ENCODE data around the gene STX10. TPM values are rescaled to one million over a fixed set of nuclear protein-coding genes. Genes with fewer than 3 reads are reported as not detected.

The STX10 gene
- total and polyA plus RNA-seq, 9 of the 15 experiments (the other 6 are each of a cell fraction or from before 2014, with no cell fraction given): 0.51 to 66.3 (median 31.0) TPM

- peak; percentile 79 for TF ChIP-seq MAX (CRISPR knock-in tag; IDR thresholded peaks at IDR 0.05)
- TF ChIP-seq ZNF253 (CRISPR knock-in tag; conservative IDR thresholded peaks at IDR 0.05): no peak
- no peak for TF ChIP-seq SAFB2 (IDR thresholded peaks at IDR 0.05; ENCODE audit: borderline replicate concordance, low read depth, low read length, severe bottlenecking)
- no peak for TF ChIP-seq PYGO2 (tag; IDR thresholded peaks at IDR 0.05)
- TF ChIP-seq NBN (IDR thresholded peaks at IDR 0.05; ENCODE audit: low read depth): peak; percentile 72
- no peak for TF ChIP-seq HOXB6 (CRISPR knock-in tag; IDR thresholded peaks at IDR 0.05; ENCODE audit: borderline replicate concordance)
- TF ChIP-seq MLX (CRISPR knock-in tag; conservative IDR thresholded peaks at IDR 0.05): 0 out of 4 replicates have a peak, but pooled peaks of 1 of the 2 experiments have one; percentile 29
- peak; percentile 48; the same call in 1 of the 2 replicates for TF ChIP-seq RAD51 (IDR thresholded peaks at IDR 0.05; ENCODE audit: borderline replicate concordance, low read depth)
- TF ChIP-seq SIX5 (IDR thresholded peaks at IDR 0.05; ENCODE audit: borderline replicate concordance in 1 of 2, insufficient read depth in 1 of 2, low read depth in 1 of 2, low read length in 2 of 2): peak; percentile 61 to 76
- TF ChIP-seq ZNF408 (CRISPR knock-in tag; IDR thresholded peaks at IDR 0.05; ENCODE audit: low read depth): no peak
- peak; percentile 94 for TF ChIP-seq HCFC1 (IDR thresholded peaks at IDR 0.05; ENCODE audit: low read depth, low read length)
- peak; percentile 74 for TF ChIP-seq ESRRA (IDR thresholded peaks at IDR 0.05; ENCODE audit: borderline replicate concordance, low read depth)
- no peak for TF ChIP-seq NFYB (IDR thresholded peaks at IDR 0.05; ENCODE audit: extremely low read depth, insufficient read length)
- no peak for TF ChIP-seq RBM15 (IDR thresholded peaks at IDR 0.05; ENCODE audit: insufficient read depth, low read length)
- no peak for TF ChIP-seq ZNF584 (CRISPR knock-in tag; IDR thresholded peaks at IDR 0.05; ENCODE audit: low read depth)
- peak; percentile 85 for TF ChIP-seq CTCFL (IDR thresholded peaks at IDR 0.05; ENCODE audit: borderline replicate concordance, insufficient read depth, low read depth, low read length, poor library complexity, severe bottlenecking)
- no peak for TF ChIP-seq PHB2 (IDR thresholded peaks at IDR 0.05; ENCODE audit: low read depth)
- TF ChIP-seq ZFP36 (IDR thresholded peaks at IDR 0.05; ENCODE audit: low read depth, low read length, partially characterized antibody): no peak
- TF ChIP-seq CREB1 (IDR thresholded peaks at IDR 0.05): peak; percentile 65; the same call in 1 of the 2 replicates
- peak; percentile 76 for TF ChIP-seq CREB1 (CRISPR knock-in tag; IDR thresholded peaks at IDR 0.05)
- TF ChIP-seq ZBTB17 (CRISPR knock-in tag; IDR thresholded peaks at IDR 0.05): peak; percentile 93
- TF ChIP-seq TCF7 (IDR thresholded peaks at IDR 0.05; ENCODE audit: borderline replicate concordance): no peak
- TF ChIP-seq TAF7 (tag; IDR thresholded peaks at IDR 0.05): no peak
- TF ChIP-seq SPI1 (IDR thresholded peaks at IDR 0.05; ENCODE audit: borderline replicate concordance, low read depth, low read length): peak; percentile 74
- TF ChIP-seq PHF20 (IDR thresholded peaks at IDR 0.05; ENCODE audit: partially characterized antibody): no peak
- TF ChIP-seq MYBL2 (IDR thresholded peaks at IDR 0.05; ENCODE audit: low read depth): no peak
- no peak for TF ChIP-seq MYBL2 (CRISPR knock-in tag; IDR thresholded peaks at IDR 0.05; ENCODE audit: borderline replicate concordance)
These were observed at the start of gene STX10, which contains the start of gene IER2 (continued) for GRCh38 chr19:13150187-13150930.

All from K562 (cell line).